HG02840 (cell line): ENCODE measurements around the gene RAPGEF4.

Source experiments
- ATAC-seq: cut with Tn5 transposase; IDR thresholded peaks from one replicate; pipeline ENCODE4 v1.9.1; 2021; ENCODE audit warnings: mild to moderate bottlenecking, moderate library complexity, moderate number of reproducible peaks; ENCODE audit not compliant: unreplicated experiment, low FRiP score

The RAPGEF4 gene

DNA sequence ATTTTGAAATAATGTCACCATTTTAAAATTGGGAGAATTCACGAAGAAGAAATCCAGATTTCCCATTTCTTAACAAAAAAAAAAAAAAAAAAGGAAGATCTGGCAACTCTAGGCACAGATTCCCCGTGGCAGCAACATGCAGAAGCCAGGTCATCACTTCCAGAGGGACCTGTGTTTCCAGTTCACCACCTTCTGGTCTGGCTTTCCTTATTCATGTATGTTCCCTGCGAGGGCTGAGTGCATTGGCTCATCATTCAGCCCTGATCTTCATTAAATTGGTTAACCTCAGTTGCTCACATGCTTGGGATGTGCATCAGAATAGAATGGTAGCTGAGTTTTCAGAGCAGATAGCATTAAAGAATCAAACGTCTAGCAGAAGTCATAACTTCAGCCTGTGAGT is 315.0 kb downstream of the RAPGEF4 start:
- no peak for ATAC-seq

GRCh38 chr2:173051463-173052215 is 316.0 kb downstream of the RAPGEF4 start:
- no peak for ATAC-seq

DNA sequence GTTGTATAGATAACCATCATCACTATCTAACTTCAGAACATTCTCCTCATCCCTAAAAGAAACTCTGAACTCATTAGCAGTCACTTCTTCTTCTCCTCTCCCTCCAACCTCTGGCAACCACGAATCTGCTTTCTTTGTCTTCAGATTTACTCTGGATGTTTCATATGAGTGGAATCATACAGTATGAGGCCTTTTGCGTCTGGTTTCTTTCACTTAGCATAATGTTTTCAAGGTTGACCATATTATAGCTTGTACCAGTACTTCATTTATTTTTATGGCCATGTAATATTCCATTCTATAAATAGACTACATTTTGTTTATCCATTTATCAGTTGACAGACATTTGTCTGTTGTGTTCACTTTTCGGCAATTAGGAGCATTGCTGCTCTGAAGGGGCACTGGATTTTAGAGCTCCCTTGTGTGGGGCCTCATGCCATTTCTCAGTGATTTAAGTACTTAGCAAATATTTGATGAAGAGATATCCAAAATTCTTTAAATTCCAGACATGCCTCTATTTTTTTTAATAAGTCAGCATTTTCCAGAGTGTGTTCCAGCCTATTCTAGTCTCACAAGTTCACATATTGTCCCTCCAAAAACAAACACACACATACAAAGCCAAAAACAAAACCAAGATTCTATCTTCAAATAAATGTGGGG is 317.5 kb downstream of the RAPGEF4 start:
- no peak for ATAC-seq

DNA sequence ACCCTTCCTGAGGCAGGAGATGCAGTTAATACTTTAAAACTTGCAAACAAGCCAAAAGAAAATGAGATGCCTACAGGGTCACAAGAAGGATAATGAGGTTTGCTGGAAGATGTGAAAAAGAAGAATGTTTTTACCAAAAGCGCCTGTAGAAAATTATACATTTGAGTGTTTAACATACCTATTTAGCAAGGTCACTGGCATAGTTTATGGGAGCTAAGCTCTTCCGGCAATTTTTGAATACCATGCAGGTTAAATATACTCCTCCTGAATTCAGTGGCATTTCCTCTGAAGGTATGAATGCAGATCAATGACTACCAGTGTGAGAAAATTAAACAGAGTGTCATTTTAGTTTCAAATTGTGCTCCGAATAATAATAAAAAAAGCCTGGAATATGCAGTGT is 318.8 kb downstream of the RAPGEF4 start:
- ATAC-seq, result no peak

DNA sequence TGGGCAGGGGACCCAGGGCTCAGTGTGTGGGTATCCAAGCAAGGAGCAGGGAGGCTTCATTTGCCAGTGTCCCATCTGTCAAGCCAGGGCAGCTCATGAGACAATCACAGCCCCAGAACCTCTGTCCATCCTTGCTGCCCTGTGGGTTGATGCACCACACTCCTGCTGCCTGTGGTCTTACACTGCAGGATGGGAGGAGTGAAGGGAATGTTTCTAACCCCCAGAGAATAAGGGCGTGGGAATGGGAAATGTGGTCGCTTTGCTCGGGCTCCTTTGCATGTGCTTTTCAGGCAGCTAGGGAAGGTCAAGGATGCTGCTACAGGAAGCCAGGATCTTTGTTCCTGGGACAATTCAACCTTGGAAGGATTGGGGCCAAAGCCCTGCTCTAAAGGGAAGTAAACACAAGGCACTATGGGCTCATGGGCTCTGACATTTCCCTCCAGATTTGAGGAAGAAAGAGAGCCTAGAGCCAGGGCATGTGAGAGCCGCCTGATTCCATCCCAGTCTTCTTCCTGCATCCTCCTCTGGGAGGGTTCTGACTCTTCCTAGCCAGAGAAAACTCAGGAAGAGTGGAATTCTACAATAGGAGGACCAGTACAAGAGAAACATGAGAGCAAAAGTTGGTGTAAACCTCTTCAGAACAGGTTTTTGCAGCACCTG is 321.2 kb downstream of the RAPGEF4 start:
- ATAC-seq, result no peak

DNA sequence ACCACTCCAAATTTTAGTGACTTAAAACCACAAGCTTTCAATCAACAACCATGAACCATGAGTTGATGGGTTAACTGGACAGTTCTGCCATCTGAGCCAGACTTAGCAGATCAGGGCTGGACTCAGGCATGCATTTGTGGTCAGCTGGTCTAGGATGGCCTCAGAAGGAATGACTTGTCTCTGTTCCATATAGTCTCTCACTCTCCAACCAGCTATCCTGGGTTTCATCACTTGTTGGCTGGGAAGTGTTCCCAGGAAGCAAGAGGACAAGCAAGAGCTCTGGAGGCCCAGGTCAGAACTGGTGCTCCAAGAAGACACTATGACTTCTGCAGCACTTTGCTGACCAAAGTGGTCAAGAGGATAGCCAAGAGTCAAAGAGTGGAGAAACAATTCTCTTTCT is 322.5 kb downstream of the RAPGEF4 start:
- ATAC-seq, result no peak

DNA sequence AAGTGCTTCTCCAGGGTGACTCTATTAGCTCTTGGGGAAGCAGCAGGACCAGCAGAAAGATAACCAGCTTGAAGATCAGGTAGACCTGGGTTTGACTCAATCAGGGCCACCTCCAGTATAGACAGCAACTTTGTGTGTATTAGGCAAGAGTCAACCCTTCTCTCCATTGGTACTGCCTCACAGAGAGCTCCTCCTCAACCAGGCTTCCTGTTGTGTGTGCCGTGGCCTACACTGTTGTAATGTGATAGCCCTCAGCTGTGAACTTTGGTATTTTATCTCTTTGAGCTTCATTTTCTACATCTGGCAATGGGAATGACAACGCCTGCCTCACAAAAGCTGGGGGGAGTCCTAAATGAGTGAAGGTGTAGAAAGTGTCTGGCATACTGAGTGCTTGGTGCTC is 323.0 kb downstream of the RAPGEF4 start:
- ATAC-seq, result no peak

DNA sequence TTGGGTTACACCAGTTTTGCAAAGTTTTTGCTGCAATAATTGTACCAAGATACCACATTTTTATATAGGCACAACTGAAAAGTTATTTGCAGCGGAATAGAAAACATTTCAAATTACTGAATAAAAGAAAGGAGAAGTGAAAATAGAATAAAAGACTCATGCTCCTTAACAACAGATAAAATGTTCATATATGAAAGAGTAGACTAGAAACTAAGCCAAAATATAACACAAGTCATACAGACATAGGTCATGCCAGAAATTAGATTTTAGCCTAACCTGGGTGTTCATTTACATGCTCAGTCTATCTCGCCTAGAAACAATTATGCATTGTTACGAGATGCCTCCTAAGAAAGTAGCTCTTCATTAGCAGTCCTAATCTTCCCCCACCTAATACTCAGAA is 323.6 kb downstream of the RAPGEF4 start:
- ATAC-seq, result no peak

- ATAC-seq, result no peak
Observed at GRCh38 chr2:173059971-173060461, 324.4 kb downstream of the RAPGEF4 start.

- ATAC-seq, result no peak
Observed at GRCh38 chr2:173062801-173063200, 327.2 kb downstream of the RAPGEF4 start.

DNA sequence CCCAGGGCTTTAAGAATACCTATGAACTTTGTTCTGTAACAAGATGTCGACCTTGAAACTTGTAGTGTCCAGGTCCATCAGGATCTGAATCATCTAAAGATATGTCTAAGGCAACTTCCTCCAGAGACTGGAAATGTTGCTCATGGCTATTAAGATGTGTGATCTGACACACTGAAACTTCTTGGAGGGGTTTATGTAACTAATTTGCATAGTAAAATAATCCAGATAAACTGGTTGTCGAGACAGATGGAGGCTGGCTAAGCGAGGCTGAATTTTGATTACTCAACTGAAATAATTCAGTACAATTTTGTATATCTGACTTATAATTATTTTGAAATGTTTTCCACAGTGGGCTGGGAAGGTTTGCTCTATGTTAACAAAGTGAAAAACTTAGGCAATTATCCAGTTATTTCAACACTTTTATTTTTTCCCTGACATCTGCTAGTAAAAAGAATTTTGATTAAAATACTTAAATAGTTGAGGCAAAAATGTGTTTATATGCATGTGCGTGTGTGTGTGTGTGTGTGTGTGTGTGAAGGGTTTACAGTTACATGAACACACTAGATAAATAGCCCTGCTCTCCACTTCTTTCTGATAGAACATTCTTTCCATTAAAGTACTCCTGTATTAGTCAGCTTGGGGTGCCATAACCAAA is 328.6 kb downstream of the RAPGEF4 start:
- no peak for ATAC-seq

GRCh38 chr2:173066887-173067676 is 331.4 kb downstream of the RAPGEF4 start:
- ATAC-seq, result no peak

DNA sequence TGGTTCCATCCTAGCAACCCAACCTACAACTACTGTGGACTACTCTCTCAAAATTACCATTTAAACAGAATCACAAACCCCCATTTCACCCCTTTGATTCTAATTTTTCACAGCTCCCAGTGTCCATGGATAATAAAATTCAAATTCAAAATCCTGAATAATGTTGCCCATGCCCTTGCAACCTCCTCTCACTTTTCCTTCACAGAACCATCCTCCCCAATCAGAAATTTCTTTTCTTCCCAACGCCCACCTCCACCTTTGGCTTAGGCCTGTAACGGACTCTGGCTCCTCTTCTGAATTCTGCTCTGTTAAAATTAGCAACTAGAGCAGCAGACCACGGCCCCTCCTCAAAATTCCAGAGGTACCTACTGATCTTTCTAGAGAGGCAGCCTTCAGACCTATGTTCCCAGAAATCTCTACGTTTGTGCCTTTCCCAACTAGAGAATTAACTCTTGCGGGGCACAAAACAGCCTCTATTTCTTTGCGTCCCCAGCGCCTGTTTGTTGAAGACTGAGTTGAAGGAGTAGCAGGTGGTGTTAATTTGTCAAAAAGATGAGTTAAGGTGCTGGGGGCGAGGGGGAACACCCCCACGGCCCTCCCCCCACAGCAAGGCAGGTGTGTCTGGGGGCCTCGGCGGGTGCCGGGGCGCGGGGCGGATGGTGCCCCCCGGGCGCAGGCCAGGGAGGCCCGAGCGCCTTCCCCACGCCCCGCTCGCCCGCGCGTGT is 339.6 kb downstream of the RAPGEF4 start:
- ATAC-seq, result no peak

DNA sequence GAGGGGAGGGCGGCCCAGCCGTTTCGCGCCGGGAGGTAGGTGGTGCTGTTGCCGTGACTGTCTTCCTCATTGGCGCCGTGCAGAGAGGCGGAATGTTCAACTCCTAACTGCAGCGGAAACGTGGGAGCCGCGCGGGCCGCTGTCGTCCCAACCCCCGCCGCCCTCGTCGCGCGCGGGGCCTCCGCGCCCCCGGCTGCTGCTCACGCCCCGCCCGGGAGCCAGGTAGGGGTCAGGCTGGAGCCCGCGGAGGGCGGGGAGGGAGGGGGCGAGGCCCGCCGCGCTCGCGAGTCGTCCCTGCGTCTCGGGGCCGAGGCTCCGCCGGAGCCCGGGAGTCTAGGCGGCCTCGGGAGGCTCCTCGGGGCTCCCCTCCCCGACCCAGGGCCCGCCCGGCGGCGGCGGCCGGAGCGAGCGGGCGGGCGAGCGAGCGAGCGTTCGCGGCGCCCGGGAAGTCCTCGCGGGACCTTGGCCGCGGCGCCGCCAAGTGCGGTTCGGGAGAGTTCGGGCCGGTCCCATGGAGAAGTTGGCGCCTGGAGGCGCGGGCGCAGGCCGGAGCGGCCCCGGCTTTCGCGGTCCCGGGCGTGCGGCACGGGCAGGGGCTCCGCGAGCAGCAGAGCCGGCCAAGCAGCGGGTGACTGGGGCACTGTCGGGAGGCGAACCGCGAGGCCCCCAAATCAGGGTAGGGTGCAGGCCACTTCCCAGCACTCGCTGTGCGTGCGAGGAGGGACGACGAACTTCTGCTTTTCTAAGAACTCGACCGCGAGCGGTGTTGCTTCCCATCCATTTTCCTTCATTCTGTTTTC is 340.3 kb downstream of the RAPGEF4 start, which contains the start of gene MAP3K20:
TSS of gene MAP3K20 (plus strand) at position 66 of the 800 bp plus-strand sequence. CDS start 15,186 bp downstream, outside the sequence.
- ATAC-seq, result peak; percentile 54

- ATAC-seq, result peak; percentile 23
Observed at GRCh38 chr2:173076581-173077345, 341.1 kb downstream of the RAPGEF4 start.

DNA sequence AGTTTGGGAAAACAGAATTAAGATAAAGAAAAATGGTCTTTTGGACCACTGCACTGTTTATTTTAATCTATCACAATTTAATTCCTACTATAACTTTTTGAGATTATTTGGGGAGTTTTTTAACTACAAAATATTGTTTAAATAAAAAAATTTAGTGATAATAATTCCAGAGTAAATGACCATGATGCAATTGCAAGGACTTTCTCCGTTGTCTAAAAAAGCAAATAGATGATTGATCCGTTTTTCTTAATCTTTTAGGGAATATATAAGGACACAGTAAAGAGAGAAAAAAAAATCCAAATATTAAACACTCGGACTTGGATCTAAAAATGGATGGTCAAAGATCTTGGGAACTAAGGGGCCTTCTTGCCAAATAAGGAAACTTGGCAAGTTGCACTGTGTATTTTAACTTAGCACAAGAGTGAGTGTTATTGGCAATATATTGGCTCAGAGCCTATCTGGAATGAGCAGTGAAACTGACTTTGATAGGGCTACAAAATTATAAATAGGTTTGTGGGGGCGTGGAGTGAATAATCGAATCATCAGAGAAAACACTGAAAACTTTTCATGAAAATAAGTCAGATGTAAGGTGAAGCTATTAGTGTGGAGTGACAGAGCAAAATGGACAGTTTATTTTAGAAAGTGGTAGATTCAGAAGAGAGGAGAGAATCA is 342.0 kb downstream of the RAPGEF4 start:
- ATAC-seq, result no peak

DNA sequence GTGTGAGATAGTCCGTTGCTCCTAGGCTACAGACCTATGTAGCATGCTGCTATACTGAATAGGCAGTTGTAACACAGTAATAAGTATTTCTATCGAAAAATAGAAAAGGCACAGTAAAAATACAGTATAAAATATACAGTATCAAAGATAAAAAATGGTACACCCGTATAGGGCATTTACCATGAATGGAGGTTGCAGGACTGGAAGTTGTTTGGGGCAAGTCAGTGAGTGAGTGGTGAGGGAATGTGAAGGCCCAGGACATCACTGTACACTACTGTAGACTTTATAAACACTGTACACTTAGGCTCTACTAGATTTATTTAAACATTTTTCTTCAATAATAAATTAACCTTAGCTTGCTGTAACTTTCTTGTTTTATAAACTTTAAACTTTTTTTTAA is 343.5 kb downstream of the RAPGEF4 start:
- no peak for ATAC-seq
